AG09309 (cell line): ENCODE data around the gene MAP3K14.

Experiments used
- DNase-seq: peaks from one replicate; pipeline ENCODE4 v3.0.0-alpha.2; 2010; ENCODE audit warnings: low read depth
- H3K4me3 ChIP-seq: 2 replicates; pipeline ENCODE4 v1.5.1; 2011; ENCODE audit warnings: mild to moderate bottlenecking, low read depth, low read length, moderate library complexity; ENCODE audit not compliant: control insufficient read depth
- TF ChIP-seq, protein P1 (sequence below): IDR thresholded peaks from 2 replicates; pipeline ENCODE4 v1.5.1; 2011; ENCODE audit warnings: mild to moderate bottlenecking, low read depth, low read length, inconsistent platforms; ENCODE audit not compliant: insufficient read depth, control insufficient read depth; ENCODE audit errors: missing control alignments

MAP3K14 gene

GRCh38 chr17:45282683-45283644 is 33.9 kb downstream of the MAP3K14 start:
- no peak for DNase-seq
- H3K4me3 ChIP-seq: no peak overlapping the region
- TF ChIP-seq, protein P1, sequence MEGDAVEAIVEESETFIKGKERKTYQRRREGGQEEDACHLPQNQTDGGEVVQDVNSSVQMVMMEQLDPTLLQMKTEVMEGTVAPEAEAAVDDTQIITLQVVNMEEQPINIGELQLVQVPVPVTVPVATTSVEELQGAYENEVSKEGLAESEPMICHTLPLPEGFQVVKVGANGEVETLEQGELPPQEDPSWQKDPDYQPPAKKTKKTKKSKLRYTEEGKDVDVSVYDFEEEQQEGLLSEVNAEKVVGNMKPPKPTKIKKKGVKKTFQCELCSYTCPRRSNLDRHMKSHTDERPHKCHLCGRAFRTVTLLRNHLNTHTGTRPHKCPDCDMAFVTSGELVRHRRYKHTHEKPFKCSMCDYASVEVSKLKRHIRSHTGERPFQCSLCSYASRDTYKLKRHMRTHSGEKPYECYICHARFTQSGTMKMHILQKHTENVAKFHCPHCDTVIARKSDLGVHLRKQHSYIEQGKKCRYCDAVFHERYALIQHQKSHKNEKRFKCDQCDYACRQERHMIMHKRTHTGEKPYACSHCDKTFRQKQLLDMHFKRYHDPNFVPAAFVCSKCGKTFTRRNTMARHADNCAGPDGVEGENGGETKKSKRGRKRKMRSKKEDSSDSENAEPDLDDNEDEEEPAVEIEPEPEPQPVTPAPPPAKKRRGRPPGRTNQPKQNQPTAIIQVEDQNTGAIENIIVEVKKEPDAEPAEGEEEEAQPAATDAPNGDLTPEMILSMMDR: no peak

DNA sequence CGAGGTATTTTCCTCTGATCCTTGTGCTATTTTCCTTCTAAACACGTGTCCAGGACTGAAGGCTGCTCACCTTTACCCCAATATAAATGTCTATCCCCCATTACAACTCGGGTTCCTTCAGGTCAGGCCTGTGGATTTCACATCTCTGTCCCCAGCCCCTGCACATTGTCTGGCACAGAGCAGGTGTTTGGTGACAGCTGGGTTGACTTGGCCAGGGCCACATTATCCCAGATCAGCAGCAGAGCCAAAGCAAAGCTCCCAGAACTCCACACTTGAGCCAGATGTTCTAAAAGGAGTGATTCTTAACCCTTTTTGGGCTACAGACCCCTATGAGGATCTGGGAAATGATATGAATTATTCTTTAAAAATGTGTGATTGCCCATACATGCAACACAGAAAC is 36.9 kb downstream of the MAP3K14 start:
- TF ChIP-seq, protein P1: no peak
- DNase-seq: no peak
- no peak overlapping the region for H3K4me3 ChIP-seq

- TF ChIP-seq, protein P1: no peak
- no peak overlapping the region for H3K4me3 ChIP-seq
- no peak for DNase-seq
Measured at GRCh38 chr17:45277992-45278391, 38.8 kb downstream of the MAP3K14 start.

DNA sequence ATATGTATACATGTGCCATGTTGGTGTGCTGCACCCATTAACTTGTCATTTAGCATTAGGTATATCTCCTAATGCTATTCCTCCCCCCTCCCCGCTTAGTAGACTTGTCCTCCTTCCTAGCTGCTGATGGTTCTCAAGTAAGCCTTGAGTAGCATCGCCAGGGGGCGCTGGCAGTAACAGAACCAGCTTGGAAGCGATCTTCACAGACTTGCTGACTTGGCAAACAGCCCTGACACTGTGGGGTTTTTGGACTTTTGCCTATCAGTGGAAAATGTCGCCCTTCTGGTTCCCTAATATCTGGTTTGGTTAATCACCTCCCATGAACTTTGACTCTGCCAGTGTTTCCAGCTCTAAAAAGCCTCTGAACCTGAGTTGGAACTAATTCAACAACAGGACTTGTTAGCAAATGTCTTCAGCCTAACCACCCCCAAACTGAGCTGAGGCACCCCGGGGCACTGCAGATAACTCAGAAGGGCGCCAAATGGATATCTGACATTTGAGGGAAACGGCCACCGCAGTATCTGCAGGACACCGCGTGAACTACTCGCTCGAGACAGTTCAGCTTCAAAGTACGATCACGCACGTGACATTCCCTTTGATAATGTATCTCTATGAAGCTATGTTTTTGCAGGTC is 39.5 kb downstream of the MAP3K14 start:
- peak; percentile 63 for DNase-seq
- TF ChIP-seq, protein P1: peak; percentile 86
- no peak overlapping the region for H3K4me3 ChIP-seq

- H3K4me3 ChIP-seq: no peak overlapping the region
- no peak for DNase-seq
- TF ChIP-seq, protein P1: no peak
Measured at GRCh38 chr17:45276031-45276430, 40.8 kb downstream of the MAP3K14 start.

- DNase-seq: no peak
- TF ChIP-seq, protein P1: no peak
- H3K4me3 ChIP-seq: no peak overlapping the region
Measured at GRCh38 chr17:45274033-45274432, 42.8 kb downstream of the MAP3K14 start.
